GM12878 (cell line): ENCODE measurements around the gene NAA20. TPM values are rescaled to one million over a fixed set of nuclear protein-coding genes. Genes with fewer than 3 reads are reported as not detected.

Source experiments
- ATAC-seq: fragments of 200-7000 bp; cut with Tn5 transposase; 3 replicates; pipeline ENCODE4 v1.9.1; 2020; ENCODE audit warnings: mild to moderate bottlenecking, moderate library complexity
- BruUV-seq: library from RNA; stranded (reverse); fragments of 400-500 nt; replicated peaks from 2 replicates; lab custom pipeline; 2021; lab: Mats Ljungman, UMichigan
- CTCF ChIA-PET: fragments of 300-600 bp; sonication (Branson Sonifier 250); formaldehyde crosslinking; extraction: SDS; loops from one replicate; lab custom pipeline; 2021; ENCODE audit warnings: inconsistent platforms; lab: Yijun Ruan, JAX
- POLR2A ChIA-PET: fragments of 350-600 bp; formaldehyde crosslinking; extraction: SDS; loops from one replicate; lab custom pipeline; 2021; ENCODE audit warnings: inconsistent platforms; lab: Charles Lee
- RAD21 ChIA-PET: fragments of 300-600 bp; sonication (Branson Sonifier 250); formaldehyde crosslinking; loops from one replicate; lab custom pipeline; 2023; ENCODE audit warnings: antibody characterized with exemption; ENCODE audit not compliant: unreplicated experiment; lab: Charles Lee
- SMC1A ChIA-PET: fragments of 300-600 bp; sonication (Branson Sonifier 250); formaldehyde crosslinking; loops from one replicate; lab custom pipeline; 2023; ENCODE audit not compliant: unreplicated experiment, uncharacterized antibody; lab: Charles Lee
- DNase-seq: peaks from one replicate; pipeline ENCODE4 v3.0.0-alpha.2; 2011; ENCODE audit warnings: low read depth, low spot score
- FAIRE-seq: peaks from 3 replicates; lab custom pipeline; 2011; peaks lifted over from hg19 to GRCh38; lab: Jason Lieb, UNC
- H2AFZ ChIP-seq: 2 replicates; pipeline ENCODE4 v1.6.0; 2011; ENCODE audit warnings: low read depth, low read length, control low read depth; ENCODE audit not compliant: control insufficient read depth
- H3K27ac ChIP-seq: 2 replicates; pipeline ENCODE4 v1.5.1; 2011; ENCODE audit warnings: control low read depth; ENCODE audit not compliant: control insufficient read depth, insufficient read depth
- H3K27me3 ChIP-seq, 2 experiments: replicated peaks in 1 of 2; 2 replicates each; pipeline versions ENCODE4 v1.6.0 to v1.6.1; 2011; ENCODE audit warnings: low read length in 1 of 2; ENCODE audit not compliant: control insufficient read depth in 2 of 2, insufficient read depth in 2 of 2
- H3K36me3 ChIP-seq, 2 experiments: 2 replicates each; pipeline ENCODE4 v1.5.1; 2011; ENCODE audit warnings: low read length in 1 of 2; ENCODE audit not compliant: control insufficient read depth in 2 of 2, insufficient read depth in 2 of 2
- H3K4me1 ChIP-seq: 2 replicates; pipeline ENCODE4 v1.6.1; 2011; ENCODE audit warnings: mild to moderate bottlenecking, low read length, moderate library complexity, mixed read lengths; ENCODE audit not compliant: control insufficient read depth, insufficient read depth
- H3K4me2 ChIP-seq: 2 replicates; pipeline ENCODE4 v1.6.0; 2011; ENCODE audit warnings: control low read depth; ENCODE audit not compliant: control insufficient read depth, insufficient read depth
- H3K4me3 ChIP-seq: fragments of 200-600 bp; sonication (generic); 2 replicates; pipeline ENCODE4 v1.5.1; 2016
- H3K79me2 ChIP-seq: 2 replicates; pipeline ENCODE4 v1.6.0; 2011; ENCODE audit warnings: low read length; ENCODE audit not compliant: control insufficient read depth, insufficient read depth
- H3K9ac ChIP-seq: 2 replicates; pipeline ENCODE4 v1.8.0; 2011; ENCODE audit warnings: low read length, control low read depth, mixed read lengths; ENCODE audit not compliant: control insufficient read depth, insufficient read depth
- H3K9me3 ChIP-seq: replicated peaks from 3 replicates; pipeline ENCODE4 v1.5.1; 2011; ENCODE audit warnings: mild to moderate bottlenecking, low read length; ENCODE audit not compliant: control insufficient read depth, insufficient read depth
- H4K20me1 ChIP-seq: 2 replicates; pipeline ENCODE4 v1.6.0; 2011; ENCODE audit not compliant: control insufficient read depth, insufficient read depth
- CHD1 ChIP-seq: IDR thresholded peaks from 2 replicates; pipeline ENCODE4 v1.6.1; 2012; ENCODE audit warnings: low read depth, low read length, improper control_type of control experiment
- PAX8 ChIP-seq: fragments of 450-650 bp; IDR thresholded peaks from 2 replicates; pipeline ENCODE4 v1.6.1; 2017; ENCODE audit warnings: mild to moderate bottlenecking, moderate library complexity
- RELA ChIP-seq: fragments of 450-650 bp; IDR thresholded peaks from 2 replicates; pipeline ENCODE4 v1.8.0; 2014; ENCODE audit warnings: borderline replicate concordance; ENCODE audit not compliant: partially characterized antibody
- TCF3 ChIP-seq: IDR thresholded peaks from 2 replicates; pipeline ENCODE4 v1.6.1; 2012; ENCODE audit warnings: low read depth, mild to moderate bottlenecking, low read length, borderline replicate concordance; ENCODE audit not compliant: insufficient read depth
- ZZZ3 ChIP-seq: IDR thresholded peaks from 2 replicates; pipeline ENCODE4 v1.6.1; 2011; ENCODE audit warnings: low read depth; ENCODE audit not compliant: control insufficient read depth, insufficient read length
- WGBS: methylation state at CpG from one replicate; pipeline ENCODE4 v1.1.6; 2016; ENCODE audit warnings: low lambda C conversion rate; ENCODE audit not compliant: insufficient replicate concordance, insufficient coverage; ENCODE audit errors: missing lambda C conversion rate; 5-methylcytosine and 5-hydroxymethylcytosine counted together
- in situ Hi-C: fragments of 300-500 bp; cut with MboI; formaldehyde crosslinking; loops from 9 replicates; pipeline ENCODE4 v1.14.3; 2018; ENCODE audit warnings: mixed read lengths
- intact Hi-C: fragments of 100-400 bp; cut with micrococcal nuclease; formaldehyde crosslinking; loops from one replicate; pipeline ENCODE4 v1.14.2; 2022; ENCODE audit not compliant: unreplicated experiment
- polyA plus RNA-seq, 11 experiments: library from polyadenylated mRNA; depleted of rRNA in 4 of 11; unstranded in 6 of 11; stranded (reverse) in 5 of 11; fragments of >200 nt; fragmentation: Nextera tagmentation in 4 of 11; fragmentation: Illumina TruSeq in 1 of 11; extraction: Ambion mirVana in 4 of 11; extraction: Trizol in 1 of 11; gene quantifications; 1 replicate in 1 of 11; 2 replicates in 10 of 11; pipeline versions ENCODE4 v1.2.1 to v1.2.3, GENCODE V29; 2011 to 2016; ENCODE audit warnings: inconsistent platforms in 2 of 11, missing spikeins in 2 of 11, low read depth in 1 of 11
- total RNA-seq, 4 experiments: library from RNA; depleted of rRNA in 3 of 4; stranded (reverse); fragments of >200 nt in 3 of 4; fragmentation: Illumina TruSeq in 1 of 4; extraction: Trizol in 1 of 4; gene quantifications; 2 replicates each; pipeline versions ENCODE4 v1.2.1 to v1.2.3, GENCODE V29; 2013 to 2021
- TF ChIP-seq, protein P1 (sequence below): IDR thresholded peaks from 2 replicates; pipeline ENCODE4 v1.6.1; 2012; ENCODE audit warnings: low read length, inconsistent platforms
- TF ChIP-seq, protein P2 (sequence below): fragments of 450-650 bp; IDR thresholded peaks from 2 replicates; pipeline ENCODE4 v1.6.1; 2016; ENCODE audit warnings: mild to moderate bottlenecking, moderate library complexity, borderline replicate concordance

The NAA20 gene
- total and polyA plus RNA-seq, 10 of the 15 experiments (the other 5 are each of a cell fraction or from before 2014, with no cell fraction given) = 48.3 to 366 (median 89.1) TPM

DNA sequence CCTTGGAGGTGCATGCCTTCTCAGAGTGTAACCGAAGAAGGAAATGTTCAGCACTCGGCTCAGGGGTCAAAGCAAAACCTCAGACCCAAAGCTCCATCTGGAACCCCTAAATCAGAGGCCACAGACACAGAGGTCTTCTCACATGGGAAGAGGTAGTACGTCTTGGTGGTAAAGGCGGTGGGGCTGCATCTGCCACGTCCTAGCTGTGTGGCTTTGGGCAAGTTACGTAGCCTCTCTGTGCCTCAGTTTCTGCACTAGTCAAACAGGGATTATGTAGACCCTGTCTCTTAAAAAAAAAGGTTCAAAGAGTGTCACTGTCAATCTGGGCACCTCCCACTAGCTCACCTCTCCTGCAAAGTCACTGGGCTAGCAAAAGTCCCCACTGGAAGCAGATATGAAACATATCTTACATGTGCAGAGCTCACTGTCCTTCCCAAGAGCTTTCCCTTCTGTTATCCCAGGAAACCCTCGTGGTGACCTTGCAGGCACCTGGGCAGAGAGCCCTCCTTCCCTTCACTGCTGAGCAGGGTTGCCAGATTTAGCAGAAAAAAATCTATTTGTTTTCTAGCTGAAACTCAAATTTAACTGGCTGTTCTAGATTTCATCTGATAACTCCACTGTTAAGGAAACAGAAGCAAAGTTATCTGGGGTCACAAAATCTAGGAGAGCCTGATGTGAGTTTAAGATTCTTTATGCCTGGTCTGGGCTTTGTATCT, 18.0 kb upstream of the NAA20 start (continued):
- TF ChIP-seq TCF3 = no peak
- no peak for TF ChIP-seq PAX8
- TF ChIP-seq ZZZ3 = no peak

DNA sequence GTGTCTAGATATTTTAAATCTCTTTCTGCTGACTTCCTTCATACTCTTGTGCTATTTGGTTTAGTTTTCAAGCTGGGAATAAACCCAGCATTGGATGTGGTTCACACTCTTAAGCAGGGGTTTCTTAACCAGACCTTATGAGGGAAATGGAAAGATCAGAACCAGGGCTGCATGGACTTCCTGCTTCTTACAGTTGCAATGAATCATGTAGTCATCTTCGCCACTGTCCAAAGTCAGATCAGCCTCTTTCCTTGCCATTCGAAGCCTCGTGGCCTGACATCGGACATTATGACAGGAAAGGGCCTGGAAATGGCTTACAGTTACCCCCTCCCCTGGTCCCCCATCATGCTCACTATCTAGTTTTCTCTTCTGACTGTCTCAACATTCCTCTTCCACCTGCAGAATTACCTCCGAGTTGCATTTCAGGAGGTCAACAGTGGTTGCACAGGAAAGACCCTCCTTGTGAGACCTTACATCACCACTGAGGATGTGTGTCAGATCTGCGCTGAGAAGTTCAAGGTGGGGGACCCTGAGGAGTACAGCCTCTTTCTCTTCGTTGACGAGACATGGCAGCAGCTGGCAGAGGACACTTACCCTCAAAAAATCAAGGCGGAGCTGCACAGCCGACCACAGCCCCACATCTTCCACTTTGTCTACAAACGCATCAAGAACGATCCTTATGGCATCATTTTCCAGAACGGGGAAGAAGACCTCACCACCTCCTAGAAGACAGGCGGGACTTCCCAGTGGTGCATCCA, 16.8 kb upstream of the NAA20 start:
- H3K27me3 ChIP-seq = peaks cover 2 to 8% of the 10 kb centered on the region in 2 experiments; a peak in 3 of 4 replicates
- no peaks in the 10 kb centered on the region for H3K36me3 ChIP-seq
- ChIA-PET RAD21 (interaction anchor here (2.3 kb wide), 1 partner anchor 97 kb away, joined by 11 read pairs; no protein-coding TSS in a partner anchor), SMC1A (interaction anchor here (1.1 to 1.3 kb wide), 2 partner anchors 10 to 66 kb away, joined by 3 read pairs; no protein-coding TSS in a partner anchor), CTCF (interaction anchor here (0.6 to 3.6 kb wide), 4 partner anchors 26 to 97 kb away, joined by 3 to 16 read pairs (median 4); partner anchors contain the start of genes CFAP61 and CRNKL1), POLR2A (no interaction called here)
- H3K9me3 ChIP-seq = no peaks in the 10 kb centered on the region
- H3K4me2 ChIP-seq = no peak overlapping the region
- intact Hi-C loops (no loop called here), in situ Hi-C loops (loop anchor here (25.0 kb wide), 2 partner anchors 1413 to 1488 kb away; partner anchors contain the start of genes DTD1 and SEC23B)
- H3K4me1 ChIP-seq = 0 out of 2 replicates have a peak, but pooled peaks cover 5% of the 10 kb centered on the region
- H3K9ac ChIP-seq = no peak overlapping the region
- H3K4me3 ChIP-seq = no peak overlapping the region
- H3K79me2 ChIP-seq = no peaks in the 10 kb centered on the region
- H3K27ac ChIP-seq = no peak overlapping the region
- 27% methylated on average over 14 of the region's 14 CpGs for WGBS
- DNase-seq (no peak), ATAC-seq (no peak), FAIRE-seq (no peak)
- BruUV-seq = no TSS peak
- H2AFZ ChIP-seq = no peak overlapping the region
- H4K20me1 ChIP-seq = no peaks in the 10 kb centered on the region
- no peak for TF ChIP-seq CHD1
- TF ChIP-seq, protein P1, sequence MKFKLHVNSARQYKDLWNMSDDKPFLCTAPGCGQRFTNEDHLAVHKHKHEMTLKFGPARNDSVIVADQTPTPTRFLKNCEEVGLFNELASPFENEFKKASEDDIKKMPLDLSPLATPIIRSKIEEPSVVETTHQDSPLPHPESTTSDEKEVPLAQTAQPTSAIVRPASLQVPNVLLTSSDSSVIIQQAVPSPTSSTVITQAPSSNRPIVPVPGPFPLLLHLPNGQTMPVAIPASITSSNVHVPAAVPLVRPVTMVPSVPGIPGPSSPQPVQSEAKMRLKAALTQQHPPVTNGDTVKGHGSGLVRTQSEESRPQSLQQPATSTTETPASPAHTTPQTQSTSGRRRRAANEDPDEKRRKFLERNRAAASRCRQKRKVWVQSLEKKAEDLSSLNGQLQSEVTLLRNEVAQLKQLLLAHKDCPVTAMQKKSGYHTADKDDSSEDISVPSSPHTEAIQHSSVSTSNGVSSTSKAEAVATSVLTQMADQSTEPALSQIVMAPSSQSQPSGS = no peak
- TF ChIP-seq, protein P2, sequence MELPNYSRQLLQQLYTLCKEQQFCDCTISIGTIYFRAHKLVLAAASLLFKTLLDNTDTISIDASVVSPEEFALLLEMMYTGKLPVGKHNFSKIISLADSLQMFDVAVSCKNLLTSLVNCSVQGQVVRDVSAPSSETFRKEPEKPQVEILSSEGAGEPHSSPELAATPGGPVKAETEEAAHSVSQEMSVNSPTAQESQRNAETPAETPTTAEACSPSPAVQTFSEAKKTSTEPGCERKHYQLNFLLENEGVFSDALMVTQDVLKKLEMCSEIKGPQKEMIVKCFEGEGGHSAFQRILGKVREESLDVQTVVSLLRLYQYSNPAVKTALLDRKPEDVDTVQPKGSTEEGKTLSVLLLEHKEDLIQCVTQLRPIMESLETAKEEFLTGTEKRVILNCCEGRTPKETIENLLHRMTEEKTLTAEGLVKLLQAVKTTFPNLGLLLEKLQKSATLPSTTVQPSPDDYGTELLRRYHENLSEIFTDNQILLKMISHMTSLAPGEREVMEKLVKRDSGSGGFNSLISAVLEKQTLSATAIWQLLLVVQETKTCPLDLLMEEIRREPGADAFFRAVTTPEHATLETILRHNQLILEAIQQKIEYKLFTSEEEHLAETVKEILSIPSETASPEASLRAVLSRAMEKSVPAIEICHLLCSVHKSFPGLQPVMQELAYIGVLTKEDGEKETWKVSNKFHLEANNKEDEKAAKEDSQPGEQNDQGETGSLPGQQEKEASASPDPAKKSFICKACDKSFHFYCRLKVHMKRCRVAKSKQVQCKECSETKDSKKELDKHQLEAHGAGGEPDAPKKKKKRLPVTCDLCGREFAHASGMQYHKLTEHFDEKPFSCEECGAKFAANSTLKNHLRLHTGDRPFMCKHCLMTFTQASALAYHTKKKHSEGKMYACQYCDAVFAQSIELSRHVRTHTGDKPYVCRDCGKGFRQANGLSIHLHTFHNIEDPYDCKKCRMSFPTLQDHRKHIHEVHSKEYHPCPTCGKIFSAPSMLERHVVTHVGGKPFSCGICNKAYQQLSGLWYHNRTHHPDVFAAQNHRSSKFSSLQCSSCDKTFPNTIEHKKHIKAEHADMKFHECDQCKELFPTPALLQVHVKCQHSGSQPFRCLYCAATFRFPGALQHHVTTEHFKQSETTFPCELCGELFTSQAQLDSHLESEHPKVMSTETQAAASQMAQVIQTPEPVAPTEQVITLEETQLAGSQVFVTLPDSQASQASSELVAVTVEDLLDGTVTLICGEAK = no peak
- no peak for TF ChIP-seq RELA
